GM23248 (cell line): ENCODE data around the gene RAB3B. TPM values are rescaled to one million over a fixed set of nuclear protein-coding genes. Genes with fewer than 3 reads are reported as not detected.
A peak's percentile ranks its signal among the peaks of the same experiment; 100 is the strongest.

Experiments used
- DNase-seq: peaks from one replicate; pipeline ENCODE4 v3.0.0-alpha.2; 2015
- H2AFZ ChIP-seq: fragments of 200-600 bp; sonication (generic); 2 replicates; pipeline ENCODE4 v1.6.1; 2016; ENCODE audit warnings: antibody characterized with exemption
- H3F3A ChIP-seq: fragments of 200-600 bp; sonication (generic); 2 replicates; pipeline ENCODE4 v1.6.1; 2016; ENCODE audit warnings: mild to moderate bottlenecking, antibody characterized with exemption, mixed run types; ENCODE audit not compliant: insufficient read depth
- H3K27ac ChIP-seq: fragments of 200-600 bp; sonication (generic); 2 replicates; pipeline ENCODE4 v1.5.1; 2016; ENCODE audit warnings: mild to moderate bottlenecking
- H3K27me3 ChIP-seq: fragments of 200-600 bp; sonication (generic); replicated peaks from 2 replicates; pipeline ENCODE4 v1.6.1; 2016; ENCODE audit warnings: mild to moderate bottlenecking; ENCODE audit not compliant: insufficient read depth
- H3K36me3 ChIP-seq: fragments of 200-600 bp; sonication (generic); 2 replicates; pipeline ENCODE4 v1.6.1; 2016; ENCODE audit warnings: low read depth, mild to moderate bottlenecking
- H3K4me1 ChIP-seq: fragments of 200-600 bp; sonication (generic); 2 replicates; pipeline ENCODE4 v1.6.1; 2016; ENCODE audit warnings: mild to moderate bottlenecking; ENCODE audit not compliant: insufficient read depth
- H3K4me2 ChIP-seq: fragments of 200-600 bp; sonication (generic); one replicate; pipeline ENCODE4 v1.6.1; 2016; ENCODE audit warnings: mild to moderate bottlenecking; ENCODE audit not compliant: unreplicated experiment
- H3K4me3 ChIP-seq: fragments of 200-600 bp; sonication (generic); 2 replicates; pipeline ENCODE4 v1.5.1; 2016; ENCODE audit warnings: mild to moderate bottlenecking
- H3K79me2 ChIP-seq: fragments of 200-600 bp; sonication (generic); 2 replicates; pipeline ENCODE4 v1.6.1; 2016; ENCODE audit warnings: mild to moderate bottlenecking; ENCODE audit not compliant: insufficient read depth
- H3K9ac ChIP-seq: fragments of 200-600 bp; sonication (generic); 2 replicates; pipeline ENCODE4 v1.6.1; 2016; ENCODE audit warnings: mild to moderate bottlenecking
- H3K9me2 ChIP-seq: fragments of 200-600 bp; sonication (generic); 2 replicates; pipeline ENCODE4 v1.6.1; 2016; ENCODE audit warnings: mixed run types, mild to moderate bottlenecking, moderate library complexity; ENCODE audit not compliant: insufficient read depth
- H3K9me3 ChIP-seq: fragments of 200-600 bp; sonication (generic); one replicate; pipeline ENCODE4 v1.6.1; 2017; ENCODE audit warnings: low read depth
- H4K20me1 ChIP-seq: fragments of 200-600 bp; sonication (generic); 2 replicates; pipeline ENCODE4 v1.6.0; 2016; ENCODE audit not compliant: insufficient read depth
- EZH2 ChIP-seq: fragments of 200-600 bp; sonication (generic); IDR thresholded peaks from 2 replicates; pipeline ENCODE4 v1.6.1; 2018; ENCODE audit warnings: antibody characterized with exemption, mild to moderate bottlenecking; ENCODE audit not compliant: insufficient read depth, poor library complexity, severe bottlenecking
- EZH2phosphoT487 ChIP-seq: fragments of 200-600 bp; sonication (generic); IDR thresholded peaks from 2 replicates; pipeline ENCODE4 v1.6.1; 2018; ENCODE audit warnings: antibody characterized with exemption, moderate library complexity, mild to moderate bottlenecking, low read depth; ENCODE audit not compliant: insufficient read depth
- WGBS, 2 experiments: methylation state at CpG; one replicate each; pipeline ENCODE4 v1.1.6; 2015 to 2017; ENCODE audit warnings: low lambda C conversion rate in 2 of 2, low coverage in 1 of 2; ENCODE audit errors: missing lambda C conversion rate in 2 of 2; 5-methylcytosine and 5-hydroxymethylcytosine counted together
- in situ Hi-C: fragments of 300-500 bp; cut with MboI; formaldehyde crosslinking; loops from 2 replicates; pipeline ENCODE4 v1.15.0; 2020
- polyA plus RNA-seq: library from polyadenylated mRNA; unstranded; fragments of >200 nt; fragmentation: Nextera tagmentation; extraction: Ambion mirVana; gene quantifications from 2 replicates; pipeline ENCODE4 v1.2.1, GENCODE V29; 2016
- total RNA-seq: library from RNA; depleted of rRNA; stranded (reverse); fragments of >200 nt; shearing (Covaris generic); gene quantifications from 2 replicates; pipeline ENCODE4 v1.2.3, GENCODE V29; 2014

The RAB3B gene
- total and polyA plus RNA-seq, 2 experiments from 2014 or later = 54.9 to 65.3 TPM

GRCh38 chr1:51926171-51926812, 64.2 kb downstream of the RAB3B start:
- Histone ChIP-seq H3K9ac (peak overlapping the region; percentile 2; the same call in 1 of the 2 replicates), H3F3A (peaks cover 75% of the 10 kb centered on the region), H3K9me3 (no peaks in the 10 kb centered on the region), H3K4me3 (no peak overlapping the region), H2AFZ (no peak overlapping the region), H3K27ac (peak overlapping the region; percentile 71), H3K4me2 (peak overlapping the region; percentile 76), H3K9me2 (no peaks in the 10 kb centered on the region), H3K4me1 (peaks cover 69% of the 10 kb centered on the region), H3K36me3 (peaks cover 15% of the 10 kb centered on the region), H3K27me3 (no peaks in the 10 kb centered on the region), H4K20me1 (no peaks in the 10 kb centered on the region), H3K79me2 (no peaks in the 10 kb centered on the region; the same call in 1 of the 2 replicates)
- TF ChIP-seq EZH2 = no peak
- no peak for TF ChIP-seq EZH2phosphoT487
- 39 to 47% methylated on average over 5 of the region's 5 CpGs for WGBS, 2 experiments
- in situ Hi-C loops = no loop called here
- peak; percentile 82 for DNase-seq

GRCh38 chr1:51924455-51924854, 66.0 kb downstream of the RAB3B start:
- Histone ChIP-seq H3K79me2 (no peaks in the 10 kb centered on the region; the same call in 1 of the 2 replicates), H3K27ac (peak overlapping the region; percentile 71), H3K4me2 (peak overlapping the region; percentile 76), H3K4me3 (no peak overlapping the region), H3K9me2 (no peaks in the 10 kb centered on the region), H3F3A (peaks cover 72% of the 10 kb centered on the region), H2AFZ (no peak overlapping the region), H3K9me3 (no peaks in the 10 kb centered on the region), H3K9ac (peak overlapping the region; percentile 25; the same call in 1 of the 2 replicates), H4K20me1 (no peaks in the 10 kb centered on the region), H3K4me1 (peaks cover 78% of the 10 kb centered on the region), H3K27me3 (no peaks in the 10 kb centered on the region), H3K36me3 (peaks cover 4% of the 10 kb centered on the region)
- no peak for TF ChIP-seq EZH2
- no peak for TF ChIP-seq EZH2phosphoT487
- WGBS, 2 experiments = 0 to 6% methylated on average over 1 of the region's 1 CpG
- DNase-seq = peak; percentile 86
- in situ Hi-C loops = no loop called here

GRCh38 chr1:51922040-51922439, 68.5 kb downstream of the RAB3B start:
- Histone ChIP-seq H3K4me3 (no peak overlapping the region), H2AFZ (no peak overlapping the region), H3K27ac (no peak overlapping the region), H3K4me2 (no peak overlapping the region), H3K36me3 (peaks cover 10% of the 10 kb centered on the region; the same call in 1 of the 2 replicates), H3K9me2 (no peaks in the 10 kb centered on the region), H4K20me1 (no peaks in the 10 kb centered on the region), H3K4me1 (peaks cover 65% of the 10 kb centered on the region), H3K79me2 (no peaks in the 10 kb centered on the region; the same call in 1 of the 2 replicates), H3F3A (peaks cover 65% of the 10 kb centered on the region), H3K27me3 (no peaks in the 10 kb centered on the region), H3K9ac (no peak overlapping the region), H3K9me3 (no peaks in the 10 kb centered on the region)
- no peak for DNase-seq
- WGBS, 2 experiments = 87 to 93% methylated on average over 3 of the region's 3 CpGs
- no peak for TF ChIP-seq EZH2
- no peak for TF ChIP-seq EZH2phosphoT487
- in situ Hi-C loops = no loop called here

GRCh38 chr1:51920130-51920529, 70.4 kb downstream of the RAB3B start:
- Histone ChIP-seq H3K79me2 (no peaks in the 10 kb centered on the region; the same call in 1 of the 2 replicates), H3K36me3 (peaks cover 13% of the 10 kb centered on the region; the same call in 1 of the 2 replicates), H3F3A (peaks cover 58% of the 10 kb centered on the region), H3K9ac (no peak overlapping the region), H3K9me2 (no peaks in the 10 kb centered on the region), H3K9me3 (no peaks in the 10 kb centered on the region), H3K27me3 (no peaks in the 10 kb centered on the region), H3K27ac (no peak overlapping the region), H4K20me1 (no peaks in the 10 kb centered on the region), H2AFZ (no peak overlapping the region), H3K4me2 (no peak overlapping the region), H3K4me1 (peaks cover 60% of the 10 kb centered on the region), H3K4me3 (no peak overlapping the region)
- in situ Hi-C loops = no loop called here
- WGBS, 2 experiments = 67 to 81% methylated on average over 5 of the region's 5 CpGs
- DNase-seq = peak; percentile 26
- TF ChIP-seq EZH2 (no peak), EZH2phosphoT487 (no peak)
